Liver (tissue), 9 donors: ENCODE results near the gene DDB1. TPM values are rescaled to one million over a fixed set of nuclear protein-coding genes. Genes with fewer than 3 reads are reported as not detected.

Experiments
- DNase-seq: peaks from one replicate; pipeline ENCODE4 v3.0.0-alpha.2; 2017; ENCODE audit warnings: low spot score
- H3K27ac ChIP-seq, 2 donors: one replicate each; pipeline ENCODE4 v1.7.0; 2013; ENCODE audit warnings: inconsistent platforms in 2 of 2, low read length in 2 of 2, control low read depth in 1 of 2, low read depth in 1 of 2, mild to moderate bottlenecking in 1 of 2
- H3K27me3 ChIP-seq, 4 donors: one replicate each; pipeline versions ENCODE4 v1.6.1 to v1.7.0; 2013; ENCODE audit warnings: low read length in 3 of 4, inconsistent platforms in 1 of 4, mild to moderate bottlenecking in 1 of 4, moderate library complexity in 1 of 4; ENCODE audit not compliant: control insufficient read depth in 4 of 4, insufficient read depth in 4 of 4
- H3K36me3 ChIP-seq, 4 donors: one replicate each; pipeline versions ENCODE4 v1.6.1 to v1.7.0; 2013; ENCODE audit warnings: low read length in 3 of 4, mild to moderate bottlenecking in 3 of 4, low read depth in 1 of 4, moderate library complexity in 1 of 4; ENCODE audit not compliant: control insufficient read depth in 4 of 4, insufficient read depth in 3 of 4
- H3K4me1 ChIP-seq, 4 donors: one replicate each; pipeline versions ENCODE4 v1.6.1 to v1.7.0; 2013; ENCODE audit warnings: low read length in 3 of 4, mild to moderate bottlenecking in 3 of 4, moderate library complexity in 1 of 4; ENCODE audit not compliant: control insufficient read depth in 4 of 4, insufficient read depth in 4 of 4
- H3K4me3 ChIP-seq, 3 donors: one replicate each; pipeline versions ENCODE4 v1.6.1 to v1.7.0; 2013; ENCODE audit warnings: low read length in 3 of 3, control low read depth in 1 of 3, low read depth in 1 of 3, mild to moderate bottlenecking in 1 of 3
- H3K9ac ChIP-seq, 2 donors: one replicate each; pipeline ENCODE4 v1.7.0; 2013; ENCODE audit warnings: low read length in 2 of 2, mild to moderate bottlenecking in 2 of 2, moderate library complexity in 2 of 2, control low read depth in 1 of 2, low read depth in 1 of 2
- H3K9me3 ChIP-seq, 4 donors: one replicate each; pipeline versions ENCODE4 v1.6.1 to v1.7.0; 2013; ENCODE audit warnings: low read length in 3 of 4; ENCODE audit not compliant: control insufficient read depth in 4 of 4
- EGR1 ChIP-seq, 2 donors: IDR thresholded peaks; 2 replicates each; pipeline ENCODE4 v1.6.1; 2016 to 2018; ENCODE audit warnings: antibody characterized with exemption in 2 of 2, low read depth in 2 of 2
- FOXA1 ChIP-seq: IDR thresholded peaks from 2 replicates; pipeline ENCODE4 v1.6.1; 2016; ENCODE audit warnings: antibody characterized with exemption
- FOXA2 ChIP-seq: IDR thresholded peaks from 2 replicates; pipeline ENCODE4 v1.6.1; 2016; ENCODE audit warnings: antibody characterized with exemption
- GABPA ChIP-seq, 2 donors: IDR thresholded peaks in 1 of 2; conservative IDR thresholded peaks in 1 of 2; 2 replicates each; pipeline ENCODE4 v1.6.1; 2016; ENCODE audit warnings: antibody characterized with exemption in 2 of 2, mild to moderate bottlenecking in 1 of 2, moderate library complexity in 1 of 2
- HNF4A ChIP-seq, 2 donors: conservative IDR thresholded peaks; 2 replicates each; pipeline ENCODE4 v1.6.1; 2016; ENCODE audit warnings: antibody characterized with exemption in 2 of 2, mild to moderate bottlenecking in 2 of 2
- HNF4G ChIP-seq: IDR thresholded peaks from 2 replicates; pipeline ENCODE4 v1.6.1; 2016; ENCODE audit warnings: antibody characterized with exemption
- NR2F2 ChIP-seq: IDR thresholded peaks from 2 replicates; pipeline ENCODE4 v1.6.1; 2016; ENCODE audit warnings: antibody characterized with exemption
- RXRA ChIP-seq, 2 donors: IDR thresholded peaks; 2 replicates each; pipeline ENCODE4 v1.6.1; 2017 to 2018; ENCODE audit warnings: antibody characterized with exemption in 2 of 2, mild to moderate bottlenecking in 1 of 2
- TAF1 ChIP-seq: conservative IDR thresholded peaks from 2 replicates; pipeline ENCODE4 v1.6.1; 2016; ENCODE audit warnings: antibody characterized with exemption, mild to moderate bottlenecking
- YY1 ChIP-seq: IDR thresholded peaks from 2 replicates; pipeline ENCODE4 v1.6.1; 2016; ENCODE audit warnings: antibody characterized with exemption, mild to moderate bottlenecking
- WGBS: extraction: QIAGEN DNeasy Blood & Tissue Kit; methylation state at CpG from one replicate; pipeline ENCODE4 v1.1.7; 2013; 5-methylcytosine and 5-hydroxymethylcytosine counted together
- polyA plus RNA-seq, 2 donors: library from polyadenylated mRNA; stranded (reverse) in 1 of 2; unstranded in 1 of 2; fragments of 200-250 nt in 1 of 2; fragments of >200 nt in 1 of 2; fragmentation: Nextera tagmentation in 1 of 2; extraction: Ambion mirVana in 1 of 2; gene quantifications; one replicate each; pipeline versions ENCODE4 v1.2.1 to v1.2.3, GENCODE V29; 2013 to 2015
- total RNA-seq, 2 donors: library from RNA; depleted of rRNA; stranded (reverse); fragments of >200 nt; gene quantifications; one replicate each; pipeline ENCODE4 v1.2.3, GENCODE V29; 2014
- TF ChIP-seq, protein P1 (sequence below): IDR thresholded peaks from 2 replicates; pipeline ENCODE4 v1.6.1; 2016; ENCODE audit warnings: antibody characterized with exemption
- TF ChIP-seq, protein P2 (sequence below): IDR thresholded peaks from 2 replicates; pipeline ENCODE4 v1.6.1; 2016; ENCODE audit warnings: antibody characterized with exemption
- donor health status: healthy.
- donor health status: healthy.
- donor health status: healthy.
- donor health status: healthy.
- donor health status: healthy.

Gene DDB1
- total and polyA plus RNA-seq, 4 donors = 37.5 to 146 (median 88.9) TPM

DNA sequence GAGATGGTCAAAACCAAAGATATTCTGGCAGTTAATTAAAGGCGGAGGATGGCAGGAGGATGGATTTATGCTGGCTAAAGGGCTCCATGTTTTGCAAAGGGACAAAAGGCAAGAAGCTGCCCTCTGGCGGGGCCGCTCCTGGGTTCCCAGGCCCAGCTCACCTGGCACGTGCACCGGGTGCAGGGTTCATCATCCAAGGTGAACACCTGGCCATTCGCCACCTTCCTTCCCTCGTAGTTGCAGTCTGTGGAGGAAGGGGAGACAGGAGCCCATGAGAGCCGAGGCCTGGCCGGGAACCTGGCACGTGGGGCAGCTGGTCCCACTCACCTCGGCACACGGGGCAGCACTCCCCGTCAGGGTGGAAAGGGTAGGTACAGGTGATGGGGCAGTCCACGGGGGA lies 68.1 kb downstream of the DDB1 start:
- 55% methylated on average over 14 of the region's 14 CpGs for WGBS
- no peak for DNase-seq
- Histone ChIP-seq H3K27ac (peak overlapping the region; percentile 68 to 82), H3K9me3 (no peaks in the 10 kb centered on the region), H3K4me3 (no peak overlapping the region), H3K27me3 (no peaks in the 10 kb centered on the region), H3K36me3 (no peaks in the 10 kb centered on the region), H3K9ac (no peak overlapping the region), H3K4me1 (peaks cover 5 to 18% (median 12%) of the 10 kb centered on the region in 4 donors)
- TF ChIP-seq HNF4A (conservative IDR thresholded peaks at IDR 0.05) (peak in 1 of 2 donors; percentile 82), FOXA1 (no peak), RXRA (IDR thresholded peaks at IDR 0.05) (peak in 1 of 2 donors; percentile 62), YY1 (peak; percentile 67), HNF4G (peak; percentile 8)
- TF ChIP-seq, protein P1, sequence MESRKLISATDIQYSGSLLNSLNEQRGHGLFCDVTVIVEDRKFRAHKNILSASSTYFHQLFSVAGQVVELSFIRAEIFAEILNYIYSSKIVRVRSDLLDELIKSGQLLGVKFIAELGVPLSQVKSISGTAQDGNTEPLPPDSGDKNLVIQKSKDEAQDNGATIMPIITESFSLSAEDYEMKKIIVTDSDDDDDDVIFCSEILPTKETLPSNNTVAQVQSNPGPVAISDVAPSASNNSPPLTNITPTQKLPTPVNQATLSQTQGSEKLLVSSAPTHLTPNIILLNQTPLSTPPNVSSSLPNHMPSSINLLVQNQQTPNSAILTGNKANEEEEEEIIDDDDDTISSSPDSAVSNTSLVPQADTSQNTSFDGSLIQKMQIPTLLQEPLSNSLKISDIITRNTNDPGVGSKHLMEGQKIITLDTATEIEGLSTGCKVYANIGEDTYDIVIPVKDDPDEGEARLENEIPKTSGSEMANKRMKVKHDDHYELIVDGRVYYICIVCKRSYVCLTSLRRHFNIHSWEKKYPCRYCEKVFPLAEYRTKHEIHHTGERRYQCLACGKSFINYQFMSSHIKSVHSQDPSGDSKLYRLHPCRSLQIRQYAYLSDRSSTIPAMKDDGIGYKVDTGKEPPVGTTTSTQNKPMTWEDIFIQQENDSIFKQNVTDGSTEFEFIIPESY = no peak

DNA sequence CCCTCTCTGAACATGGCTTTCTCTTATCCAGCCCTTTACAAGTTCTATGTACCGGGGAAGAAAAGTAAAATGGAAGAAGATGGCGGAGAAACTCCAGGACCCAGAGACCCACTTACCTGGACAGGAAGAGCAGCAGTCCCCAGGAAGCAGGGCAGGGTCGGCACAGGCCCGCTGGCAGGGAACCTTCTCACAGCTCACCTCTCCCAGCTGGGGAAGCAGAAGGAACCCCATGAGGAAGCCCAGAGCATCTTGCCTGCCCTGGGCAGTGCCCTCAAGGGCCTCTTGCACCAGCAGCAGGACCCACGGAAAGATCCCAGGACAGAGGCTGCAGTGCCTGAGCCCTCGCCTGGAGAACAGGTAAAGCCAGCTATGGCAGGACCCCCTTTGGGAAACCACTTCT lies 68.5 kb downstream of the DDB1 start:
- Histone ChIP-seq H3K4me1 (peaks cover 5 to 18% (median 12%) of the 10 kb centered on the region in 4 donors), H3K4me3 (no peak overlapping the region), H3K9me3 (no peaks in the 10 kb centered on the region), H3K27ac (peak overlapping the region in 1 of 2 donors; percentile 68), H3K27me3 (no peaks in the 10 kb centered on the region), H3K9ac (no peak overlapping the region), H3K36me3 (no peaks in the 10 kb centered on the region)
- WGBS = 98% methylated on average over 6 of the region's 6 CpGs
- no peak for TF ChIP-seq FOXA2
- no peak for TF ChIP-seq EGR1 (IDR thresholded peaks at IDR 0.05; ENCODE audit: low read depth in 2 of 2)
- TF ChIP-seq HNF4A (conservative IDR thresholded peaks at IDR 0.05) = no peak
- no peak for DNase-seq

DNA sequence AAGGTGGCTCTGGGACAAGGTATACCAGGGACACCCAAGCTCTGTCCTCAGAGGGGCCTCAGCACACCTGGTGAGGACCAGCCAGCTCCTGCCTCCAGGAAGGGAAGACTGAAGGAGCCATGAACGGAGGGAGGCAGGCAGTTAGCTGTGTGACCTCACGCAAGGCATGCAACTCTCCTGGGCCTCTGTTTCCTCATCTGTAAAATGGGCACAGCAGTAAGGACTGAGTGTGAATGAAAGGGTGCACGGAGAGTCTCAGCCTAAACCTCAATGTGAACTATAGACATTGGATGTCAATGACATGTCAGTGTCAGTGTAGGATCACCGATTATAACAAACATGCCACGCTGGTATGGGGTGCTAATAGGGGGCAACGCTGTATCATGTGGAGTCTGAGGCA lies 73.5 kb downstream of the DDB1 start:
- DNase-seq = no peak
- WGBS = 93% methylated on average over 6 of the region's 6 CpGs

More for the DNA sequence above, 73.5 kb downstream of the DDB1 start:
- Histone ChIP-seq H3K4me3 (no peak overlapping the region), H3K27me3 (no peaks in the 10 kb centered on the region), H3K9me3 (no peaks in the 10 kb centered on the region), H3K4me1 (peaks cover 0 to 1% (median under 1%) of the 10 kb centered on the region in 4 donors), H3K9ac (no peak overlapping the region), H3K36me3 (no peaks in the 10 kb centered on the region), H3K27ac (no peak overlapping the region)
- TF ChIP-seq, protein P2, sequence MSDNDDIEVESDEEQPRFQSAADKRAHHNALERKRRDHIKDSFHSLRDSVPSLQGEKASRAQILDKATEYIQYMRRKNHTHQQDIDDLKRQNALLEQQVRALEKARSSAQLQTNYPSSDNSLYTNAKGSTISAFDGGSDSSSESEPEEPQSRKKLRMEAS = no peak
- TF ChIP-seq NR2F2 (no peak), YY1 (no peak), HNF4G (no peak), TAF1 (no peak), GABPA (IDR thresholded peaks at IDR 0.05 in 1 of 2, conservative IDR thresholded peaks at IDR 0.05 in 1 of 2) (no peak), FOXA1 (no peak)
- TF ChIP-seq, protein P1 = no peak
